Lower leg skin (tissue), 4 donors: Measurements from ENCODE around the gene LMCD1. TPM values are rescaled to one million over a fixed set of nuclear protein-coding genes. Genes with fewer than 3 reads are reported as not detected.

Experiments used
- DNase-seq, 2 donors: peaks; one replicate each; pipeline ENCODE4 v3.0.0-alpha.2; 2019; ENCODE audit warnings: low spot score in 2 of 2
- H3K4me3 ChIP-seq: fragments of 200-600 bp; sonication (generic); 2 replicates; pipeline ENCODE4 v1.5.1; 2017; ENCODE audit warnings: mild to moderate bottlenecking, low read depth; ENCODE audit not compliant: poor library complexity, severe bottlenecking
- CTCF ChIP-seq, 3 donors: fragments of 450-650 bp; IDR thresholded peaks; one replicate each; pipeline ENCODE4 v1.5.1; 2016; ENCODE audit warnings: antibody characterized with exemption in 3 of 3, mild to moderate bottlenecking in 3 of 3, moderate library complexity in 2 of 3
- POLR2A ChIP-seq, 2 donors: fragments of 450-650 bp; IDR thresholded peaks; one replicate each; pipeline ENCODE4 v1.6.1; 2016 to 2017; ENCODE audit warnings: antibody characterized with exemption in 2 of 2, mild to moderate bottlenecking in 1 of 2, moderate library complexity in 1 of 2
- WGBS, 2 donors: methylation state at CpG; one replicate each; pipeline ENCODE4 v1.1.5; 2018; 5-methylcytosine and 5-hydroxymethylcytosine counted together
- intact Hi-C: fragments of 100-400 bp; cut with DNase I; formaldehyde crosslinking; loops from one replicate; pipeline ENCODE4 v1.15.0; 2023; ENCODE audit warnings: low total_unique reads
- total RNA-seq, 4 donors: library from RNA; depleted of rRNA; stranded (reverse); fragments of >200 nt; gene quantifications; one replicate each; pipeline ENCODE4 v1.1.0, GENCODE V29; 2016

Gene LMCD1
- total RNA-seq, 4 donors from 2014 or later: 40.4 to 81.5 (median 54.1) TPM

GRCh38 chr3:8571256-8571655 lies 69.6 kb downstream of the LMCD1 start:
- TF ChIP-seq POLR2A (IDR thresholded peaks at IDR 0.05) (no peak), CTCF (IDR thresholded peaks at IDR 0.05) (no peak)
- H3K4me3 ChIP-seq: no peak overlapping the region
- DNase-seq: no peak
- intact Hi-C loops: no loop called here
- 52 to 68% methylated on average over 2 to 3 of the region's 3 CpGs for WGBS, 2 donors

DNA sequence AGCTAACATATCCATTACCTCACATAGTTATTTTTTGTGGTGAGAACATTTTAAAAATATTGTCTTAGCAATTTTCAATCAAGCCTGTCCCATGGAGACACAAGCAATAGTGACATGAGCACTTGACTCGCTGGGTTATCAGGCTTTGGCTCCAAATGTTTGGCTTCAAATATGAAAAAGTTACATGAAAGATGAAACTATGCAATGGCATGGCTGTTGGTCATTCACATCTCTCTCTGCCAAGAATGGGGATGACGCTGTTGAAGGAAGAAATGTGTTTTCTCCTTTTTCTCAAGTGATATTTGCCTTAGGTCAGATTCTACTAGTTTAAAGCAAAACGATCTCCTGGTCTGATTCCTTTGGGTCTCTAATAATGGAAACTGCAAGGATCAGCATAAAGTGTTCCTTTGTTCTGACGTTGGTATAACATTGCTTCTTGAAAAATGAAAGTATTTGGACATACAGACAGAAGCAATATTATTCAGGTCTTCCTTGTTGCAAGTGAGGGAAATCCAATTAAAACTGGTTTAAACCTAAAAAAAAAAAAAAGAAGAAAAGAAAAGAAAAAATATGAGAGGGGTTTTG lies 71.8 kb downstream of the LMCD1 start:
- no peak for TF ChIP-seq POLR2A (IDR thresholded peaks at IDR 0.05)
- no peak for TF ChIP-seq CTCF (IDR thresholded peaks at IDR 0.05)
- H3K4me3 ChIP-seq: no peak overlapping the region
- 42 to 57% methylated on average over 4 of the region's 4 CpGs for WGBS, 2 donors
- intact Hi-C loops: no loop called here
- DNase-seq: no peak

DNA sequence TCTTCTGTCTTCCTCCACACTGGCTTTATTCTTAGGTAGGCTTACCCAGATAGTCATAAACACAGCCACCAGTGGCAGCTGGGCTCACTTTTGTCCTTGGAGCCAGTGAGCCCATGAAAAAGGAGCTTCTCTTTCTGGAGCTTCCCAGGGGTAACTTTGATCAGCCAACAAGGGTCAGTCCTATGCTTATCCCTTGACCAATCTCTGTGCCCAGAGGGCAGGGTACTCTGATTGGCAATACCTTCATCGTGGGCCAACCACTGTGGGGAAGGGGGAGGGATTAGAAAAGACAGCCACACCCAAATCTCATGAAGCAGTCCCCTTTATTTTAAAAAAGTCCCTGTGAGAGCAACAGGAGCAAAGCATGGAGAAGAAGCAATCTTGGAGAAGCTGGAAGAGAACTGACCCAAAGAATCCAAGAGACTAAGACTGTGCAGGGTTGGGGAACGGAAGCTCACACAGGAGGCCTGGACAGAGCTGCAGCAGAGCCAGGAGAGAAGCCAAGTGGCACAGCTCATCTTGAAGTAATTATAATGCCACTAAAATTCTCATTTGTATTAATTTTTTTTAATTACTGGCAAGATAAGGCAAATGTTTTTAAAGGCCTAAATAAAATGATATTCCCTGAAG lies 72.5 kb downstream of the LMCD1 start:
- TF ChIP-seq POLR2A (IDR thresholded peaks at IDR 0.05) (no peak), CTCF (IDR thresholded peaks at IDR 0.05) (no peak)
- DNase-seq: no peak
- no peak overlapping the region for H3K4me3 ChIP-seq
- intact Hi-C loops: no loop called here
- WGBS, 2 donors: 31 to 45% methylated on average over 2 of the region's 2 CpGs

DNA sequence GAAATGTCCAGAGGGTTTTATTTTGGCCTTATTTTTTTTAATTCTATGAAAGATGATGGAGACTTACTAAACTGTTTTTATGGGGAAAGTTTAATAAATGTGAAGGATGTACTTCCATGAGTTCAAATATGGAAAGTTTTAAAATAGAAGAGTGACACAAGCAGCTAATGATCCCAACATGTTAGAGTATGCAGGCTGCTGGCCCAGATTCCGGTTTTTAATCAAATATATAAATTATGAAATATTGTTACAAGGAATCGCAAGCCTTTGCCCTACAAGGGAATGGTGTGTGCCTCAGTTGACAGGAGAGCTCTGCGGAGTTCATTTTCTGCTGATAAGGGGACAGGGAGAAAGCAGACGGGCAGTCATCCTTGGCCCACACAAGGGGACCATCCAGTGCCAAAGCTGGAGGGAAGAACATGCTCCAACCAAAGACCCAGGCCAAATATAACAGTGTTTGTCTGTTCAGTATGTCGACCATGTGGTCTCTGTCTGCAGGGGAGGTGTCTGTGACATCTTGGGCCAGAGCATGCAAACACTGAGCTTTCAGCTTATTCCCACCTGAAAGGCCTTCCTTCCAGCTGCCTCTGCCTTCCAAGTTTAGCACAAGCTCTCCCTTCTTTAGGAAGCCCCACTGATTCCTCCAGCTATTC lies 73.2 kb downstream of the LMCD1 start:
- intact Hi-C loops: no loop called here
- no peak for TF ChIP-seq CTCF (IDR thresholded peaks at IDR 0.05)
- TF ChIP-seq POLR2A (IDR thresholded peaks at IDR 0.05): no peak
- 38 to 57% methylated on average over 5 of the region's 5 CpGs for WGBS, 2 donors
- no peak for DNase-seq
- no peak overlapping the region for H3K4me3 ChIP-seq

DNA sequence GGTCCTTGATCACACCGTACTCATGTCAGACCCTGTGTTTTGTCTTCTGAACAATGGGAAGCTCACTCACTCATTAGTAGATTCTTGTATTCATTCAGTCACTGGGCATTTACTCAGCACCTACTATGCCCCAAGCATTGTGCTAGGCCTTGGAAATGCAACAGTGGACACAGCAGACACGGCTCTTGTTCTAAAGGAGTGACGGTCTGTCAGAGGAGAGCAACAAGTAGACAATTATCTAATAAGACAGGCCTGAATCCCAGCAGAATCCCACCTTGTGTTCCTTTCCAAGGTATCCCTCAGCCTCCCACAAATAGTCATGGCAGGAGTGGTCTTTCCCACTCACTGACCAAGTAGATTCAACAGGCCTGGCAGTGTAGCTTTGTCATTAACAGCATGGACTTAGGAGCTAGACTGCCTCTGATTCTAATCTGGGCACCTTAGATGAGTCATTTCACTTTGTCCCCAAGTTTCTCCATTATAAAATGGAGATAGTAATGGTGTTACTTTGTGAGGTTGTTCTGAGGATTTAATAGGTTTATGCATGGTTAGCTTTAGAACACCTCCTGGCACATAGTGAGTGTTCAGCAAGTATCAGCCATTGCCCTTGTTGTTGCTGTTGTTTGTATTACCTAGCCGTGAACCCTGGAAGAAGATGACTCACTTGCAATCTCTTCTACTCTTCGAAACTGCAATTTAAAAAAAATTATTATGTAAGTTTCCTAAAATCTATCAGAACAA lies 73.9 kb downstream of the LMCD1 start:
- intact Hi-C loops: no loop called here
- 74 to 80% methylated on average over 5 of the region's 5 CpGs for WGBS, 2 donors

More for the DNA sequence above, 73.9 kb downstream of the LMCD1 start:
- TF ChIP-seq POLR2A (IDR thresholded peaks at IDR 0.05) (no peak), CTCF (IDR thresholded peaks at IDR 0.05) (no peak)
- H3K4me3 ChIP-seq: no peak overlapping the region
- no peak for DNase-seq
